WTC11 (cell line): ENCODE measurements around the gene CIRBP. TPM values are rescaled to one million over a fixed set of nuclear protein-coding genes. Genes with fewer than 3 reads are reported as not detected.
A peak's percentile ranks its signal among the peaks of the same experiment; 100 is the strongest.

Source experiments
- ATAC-seq: fragments of 200-7000 bp; cut with Tn5 transposase; 2 replicates; pipeline ENCODE4 v1.10.0; 2021; ENCODE audit warnings: mild to moderate bottlenecking, moderate library complexity
- CTCF ChIA-PET: fragments of 300-600 bp; sonication (Branson Sonifier 250); formaldehyde crosslinking; loops from one replicate; lab custom pipeline; 2021; ENCODE audit warnings: antibody characterized with exemption; lab: Charles Lee
- POLR2A ChIA-PET: fragments of 350-600 bp; sonication (Branson Sonifier 250); formaldehyde crosslinking; loops from one replicate; lab custom pipeline; 2021; ENCODE audit warnings: antibody characterized with exemption; lab: Charles Lee
- DNase-seq: peaks from one replicate; pipeline ENCODE4 v3.0.0; 2021; ENCODE audit warnings: low spot score
- H3K27ac Mint-ChIP-seq: 2 replicates; pipeline ENCODE4 v1.8.0; 2021; ENCODE audit warnings: mixed read lengths
- H3K27me3 Mint-ChIP-seq: 2 replicates; pipeline ENCODE4 v1.8.0; 2021; ENCODE audit warnings: low read depth, mild to moderate bottlenecking, moderate library complexity, mixed read lengths
- H3K36me3 Mint-ChIP-seq: 2 replicates; pipeline ENCODE4 v1.8.0; 2021; ENCODE audit warnings: mixed read lengths
- H3K4me1 Mint-ChIP-seq: 2 replicates; pipeline ENCODE4 v1.8.0; 2022; ENCODE audit warnings: mixed read lengths
- H3K4me3 Mint-ChIP-seq: 2 replicates; pipeline ENCODE4 v1.8.0; 2021; ENCODE audit warnings: mild to moderate bottlenecking, moderate library complexity, mixed read lengths
- H3K9me3 Mint-ChIP-seq: 2 replicates; pipeline ENCODE4 v1.8.0; 2021; ENCODE audit warnings: mixed read lengths
- IRF2 ChIP-seq: sonication (generic); formaldehyde crosslinking; IDR thresholded peaks from 2 replicates; pipeline ENCODE4 v1.8.0; 2022; ENCODE audit warnings: low read depth, missing genetic modification reagents, borderline replicate concordance
- JAZF1 ChIP-seq: fragments of 250-450 bp; sonication (Bioruptor Pico); IDR thresholded peaks from 2 replicates; pipeline ENCODE4 v1.9.0; 2021; ENCODE audit warnings: moderate library complexity, mild to moderate bottlenecking, inconsistent platforms
- NFYB ChIP-seq: sonication (generic); formaldehyde crosslinking; conservative IDR thresholded peaks from 2 replicates; pipeline ENCODE4 v1.8.0; 2022; ENCODE audit warnings: low read depth, missing genetic modification reagents
- NR2C2 ChIP-seq: sonication (generic); formaldehyde crosslinking; IDR thresholded peaks from 2 replicates; pipeline ENCODE4 v1.8.0; 2022; ENCODE audit warnings: mild to moderate bottlenecking, missing genetic modification reagents
- TCF7 ChIP-seq: sonication (generic); formaldehyde crosslinking; IDR thresholded peaks from 2 replicates; pipeline ENCODE4 v1.8.0; 2022; ENCODE audit warnings: mild to moderate bottlenecking, low read depth, missing genetic modification reagents, moderate library complexity
- ZBTB21 ChIP-seq: sonication (generic); formaldehyde crosslinking; IDR thresholded peaks from 2 replicates; pipeline ENCODE4 v1.8.1; 2023; ENCODE audit warnings: mild to moderate bottlenecking, missing genetic modification reagents, borderline replicate concordance
- ZNF396 ChIP-seq: fragments of 250-450 bp; sonication (Bioruptor Pico); IDR thresholded peaks from 2 replicates; pipeline ENCODE4 v1.8.0; 2021; ENCODE audit warnings: mild to moderate bottlenecking, moderate library complexity, borderline replicate concordance
- ZNF423 ChIP-seq: fragments of 250-450 bp; sonication (Bioruptor Pico); IDR thresholded peaks from 2 replicates; pipeline ENCODE4 v2.1.2; 2022; ENCODE audit warnings: mild to moderate bottlenecking, moderate library complexity
- total RNA-seq: library from RNA; stranded (reverse); gene quantifications from 3 replicates; pipeline ENCODE4 v1.2.3, GENCODE V29; 2021
- TF ChIP-seq, protein P1 (sequence below): sonication (generic); formaldehyde crosslinking; IDR thresholded peaks from 2 replicates; pipeline ENCODE4 v1.8.1; 2023; ENCODE audit warnings: mild to moderate bottlenecking, missing genetic modification reagents, moderate library complexity
- TF ChIP-seq, protein P2 (sequence below): fragments of 250-450 bp; sonication (Bioruptor Pico); IDR thresholded peaks from 2 replicates; pipeline ENCODE4 v1.8.0; 2021; ENCODE audit warnings: mild to moderate bottlenecking
- TF ChIP-seq, protein P3 (sequence below): fragments of 250-450 bp; sonication (Bioruptor Pico); IDR thresholded peaks from 2 replicates; pipeline ENCODE4 v1.9.0; 2021; ENCODE audit warnings: mild to moderate bottlenecking
- TF ChIP-seq, protein P4 (sequence below): fragments of 250-450 bp; sonication (Bioruptor Pico); IDR thresholded peaks from 2 replicates; pipeline ENCODE4 v2.1.2; 2022; ENCODE audit warnings: mild to moderate bottlenecking, moderate library complexity
- TF ChIP-seq, protein P5 (sequence below): sonication (generic); formaldehyde crosslinking; IDR thresholded peaks from 2 replicates; pipeline ENCODE4 v1.8.1; 2023; ENCODE audit warnings: mild to moderate bottlenecking, missing genetic modification reagents
- TF ChIP-seq, protein P6 (sequence below): sonication (generic); formaldehyde crosslinking; IDR thresholded peaks from 2 replicates; pipeline ENCODE4 v1.8.0; 2022; ENCODE audit warnings: mild to moderate bottlenecking, missing genetic modification reagents

The CIRBP gene
- total RNA-seq, 1 experiment from 2014 or later, result 298 TPM

DNA sequence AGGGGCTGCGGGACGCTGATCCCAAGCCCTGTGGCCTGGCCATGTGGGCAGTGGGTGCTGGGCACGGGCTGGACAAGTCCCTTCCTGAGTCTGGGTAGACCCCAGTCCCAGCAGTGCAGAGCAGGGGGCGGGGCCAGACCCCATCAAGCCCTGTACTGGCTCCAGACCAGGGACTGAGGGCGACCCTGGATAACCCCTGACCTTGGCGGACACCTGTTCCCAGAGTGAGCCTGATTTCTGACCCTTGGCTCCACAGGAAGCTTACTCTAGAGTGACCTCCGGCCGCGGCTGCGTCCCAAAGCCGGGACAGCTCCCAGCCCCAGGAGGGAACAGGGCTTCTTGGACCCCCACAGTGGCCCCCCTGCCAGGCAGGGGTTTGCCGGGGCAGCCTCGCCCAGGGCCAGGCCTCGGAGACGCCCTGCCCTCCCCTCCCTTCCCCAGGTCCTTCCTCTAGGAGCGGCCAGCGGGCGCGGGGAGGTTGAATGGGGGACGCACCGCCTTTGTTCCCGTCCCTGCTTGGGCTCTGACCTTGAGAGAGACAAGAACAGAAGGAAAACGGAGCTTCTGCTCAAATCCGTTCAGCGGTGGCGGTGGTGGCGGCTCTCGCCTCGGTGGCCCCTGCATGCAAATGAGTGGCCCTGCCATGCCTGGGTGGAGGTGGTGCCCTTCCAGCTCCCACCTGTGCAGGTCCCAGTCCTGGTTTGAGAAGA is 14.2 kb downstream of the CIRBP start (continued):
- TF ChIP-seq, protein P1, sequence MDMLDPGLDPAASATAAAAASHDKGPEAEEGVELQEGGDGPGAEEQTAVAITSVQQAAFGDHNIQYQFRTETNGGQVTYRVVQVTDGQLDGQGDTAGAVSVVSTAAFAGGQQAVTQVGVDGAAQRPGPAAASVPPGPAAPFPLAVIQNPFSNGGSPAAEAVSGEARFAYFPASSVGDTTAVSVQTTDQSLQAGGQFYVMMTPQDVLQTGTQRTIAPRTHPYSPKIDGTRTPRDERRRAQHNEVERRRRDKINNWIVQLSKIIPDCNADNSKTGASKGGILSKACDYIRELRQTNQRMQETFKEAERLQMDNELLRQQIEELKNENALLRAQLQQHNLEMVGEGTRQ (CRISPR knock-in tag), result no peak
- no peak for TF ChIP-seq NFYB (CRISPR knock-in tag)
- no peak for TF ChIP-seq ZBTB21 (CRISPR knock-in tag)

DNA sequence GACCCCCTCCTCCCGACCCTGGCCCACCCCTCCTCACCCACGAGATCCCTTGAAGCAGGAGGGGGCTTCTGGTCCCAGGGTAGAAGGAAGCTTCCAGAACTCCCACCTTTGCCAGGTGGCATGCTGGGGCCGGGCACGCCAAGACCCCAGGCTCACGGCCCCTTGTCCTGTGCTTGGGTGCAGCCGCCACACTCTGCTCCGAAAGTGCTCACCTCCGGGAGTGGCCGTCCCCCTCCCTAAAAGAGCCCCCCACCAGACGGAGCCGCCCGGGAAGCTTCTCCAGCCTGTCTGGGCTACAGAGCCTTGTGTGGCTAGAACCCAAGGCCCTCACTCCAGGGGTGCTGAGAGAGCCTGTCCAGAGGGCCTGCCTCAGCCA is 14.8 kb downstream of the CIRBP start:
- peaks cover 13% of the 10 kb centered on the region for H3K4me1 Mint-ChIP-seq
- ATAC-seq, result no peak
- peaks cover 19% of the 10 kb centered on the region for H3K27me3 Mint-ChIP-seq
- H3K27ac Mint-ChIP-seq, result no peak overlapping the region
- ChIA-PET CTCF (interaction anchor here (1.3 to 2.8 kb wide), 2 partner anchors 9 to 39 kb away, joined by 5 to 15 read pairs; partner anchors contain the start of gene FAM174C), POLR2A (no interaction called here)
- peak overlapping the region; percentile 37 for H3K4me3 Mint-ChIP-seq
- DNase-seq, result no peak
- TF ChIP-seq NR2C2 (CRISPR knock-in tag), result no peak
- TF ChIP-seq TCF7, result no peak
- TF ChIP-seq JAZF1 (CRISPR knock-in tag), result no peak
- TF ChIP-seq, protein P2, sequence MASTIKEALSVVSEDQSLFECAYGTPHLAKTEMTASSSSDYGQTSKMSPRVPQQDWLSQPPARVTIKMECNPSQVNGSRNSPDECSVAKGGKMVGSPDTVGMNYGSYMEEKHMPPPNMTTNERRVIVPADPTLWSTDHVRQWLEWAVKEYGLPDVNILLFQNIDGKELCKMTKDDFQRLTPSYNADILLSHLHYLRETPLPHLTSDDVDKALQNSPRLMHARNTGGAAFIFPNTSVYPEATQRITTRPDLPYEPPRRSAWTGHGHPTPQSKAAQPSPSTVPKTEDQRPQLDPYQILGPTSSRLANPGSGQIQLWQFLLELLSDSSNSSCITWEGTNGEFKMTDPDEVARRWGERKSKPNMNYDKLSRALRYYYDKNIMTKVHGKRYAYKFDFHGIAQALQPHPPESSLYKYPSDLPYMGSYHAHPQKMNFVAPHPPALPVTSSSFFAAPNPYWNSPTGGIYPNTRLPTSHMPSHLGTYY (CRISPR knock-in tag), result no peak
- TF ChIP-seq ZNF423 (CRISPR knock-in tag), result no peak
- TF ChIP-seq, protein P3, sequence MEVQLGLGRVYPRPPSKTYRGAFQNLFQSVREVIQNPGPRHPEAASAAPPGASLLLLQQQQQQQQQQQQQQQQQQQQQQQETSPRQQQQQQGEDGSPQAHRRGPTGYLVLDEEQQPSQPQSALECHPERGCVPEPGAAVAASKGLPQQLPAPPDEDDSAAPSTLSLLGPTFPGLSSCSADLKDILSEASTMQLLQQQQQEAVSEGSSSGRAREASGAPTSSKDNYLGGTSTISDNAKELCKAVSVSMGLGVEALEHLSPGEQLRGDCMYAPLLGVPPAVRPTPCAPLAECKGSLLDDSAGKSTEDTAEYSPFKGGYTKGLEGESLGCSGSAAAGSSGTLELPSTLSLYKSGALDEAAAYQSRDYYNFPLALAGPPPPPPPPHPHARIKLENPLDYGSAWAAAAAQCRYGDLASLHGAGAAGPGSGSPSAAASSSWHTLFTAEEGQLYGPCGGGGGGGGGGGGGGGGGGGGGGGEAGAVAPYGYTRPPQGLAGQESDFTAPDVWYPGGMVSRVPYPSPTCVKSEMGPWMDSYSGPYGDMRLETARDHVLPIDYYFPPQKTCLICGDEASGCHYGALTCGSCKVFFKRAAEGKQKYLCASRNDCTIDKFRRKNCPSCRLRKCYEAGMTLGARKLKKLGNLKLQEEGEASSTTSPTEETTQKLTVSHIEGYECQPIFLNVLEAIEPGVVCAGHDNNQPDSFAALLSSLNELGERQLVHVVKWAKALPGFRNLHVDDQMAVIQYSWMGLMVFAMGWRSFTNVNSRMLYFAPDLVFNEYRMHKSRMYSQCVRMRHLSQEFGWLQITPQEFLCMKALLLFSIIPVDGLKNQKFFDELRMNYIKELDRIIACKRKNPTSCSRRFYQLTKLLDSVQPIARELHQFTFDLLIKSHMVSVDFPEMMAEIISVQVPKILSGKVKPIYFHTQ (CRISPR knock-in tag), result no peak
- TF ChIP-seq, protein P4, sequence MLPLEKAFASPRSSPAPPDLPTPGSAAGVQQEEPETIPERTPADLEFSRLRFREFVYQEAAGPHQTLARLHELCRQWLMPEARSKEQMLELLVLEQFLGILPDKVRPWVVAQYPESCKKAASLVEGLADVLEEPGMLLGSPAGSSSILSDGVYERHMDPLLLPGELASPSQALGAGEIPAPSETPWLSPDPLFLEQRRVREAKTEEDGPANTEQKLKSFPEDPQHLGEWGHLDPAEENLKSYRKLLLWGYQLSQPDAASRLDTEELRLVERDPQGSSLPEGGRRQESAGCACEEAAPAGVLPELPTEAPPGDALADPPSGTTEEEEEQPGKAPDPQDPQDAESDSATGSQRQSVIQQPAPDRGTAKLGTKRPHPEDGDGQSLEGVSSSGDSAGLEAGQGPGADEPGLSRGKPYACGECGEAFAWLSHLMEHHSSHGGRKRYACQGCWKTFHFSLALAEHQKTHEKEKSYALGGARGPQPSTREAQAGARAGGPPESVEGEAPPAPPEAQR (CRISPR knock-in tag), result no peak
- no peak for TF ChIP-seq ZNF396
- TF ChIP-seq, protein P5, sequence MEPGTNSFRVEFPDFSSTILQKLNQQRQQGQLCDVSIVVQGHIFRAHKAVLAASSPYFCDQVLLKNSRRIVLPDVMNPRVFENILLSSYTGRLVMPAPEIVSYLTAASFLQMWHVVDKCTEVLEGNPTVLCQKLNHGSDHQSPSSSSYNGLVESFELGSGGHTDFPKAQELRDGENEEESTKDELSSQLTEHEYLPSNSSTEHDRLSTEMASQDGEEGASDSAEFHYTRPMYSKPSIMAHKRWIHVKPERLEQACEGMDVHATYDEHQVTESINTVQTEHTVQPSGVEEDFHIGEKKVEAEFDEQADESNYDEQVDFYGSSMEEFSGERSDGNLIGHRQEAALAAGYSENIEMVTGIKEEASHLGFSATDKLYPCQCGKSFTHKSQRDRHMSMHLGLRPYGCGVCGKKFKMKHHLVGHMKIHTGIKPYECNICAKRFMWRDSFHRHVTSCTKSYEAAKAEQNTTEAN (CRISPR knock-in tag), result no peak
- TF ChIP-seq, protein P6, sequence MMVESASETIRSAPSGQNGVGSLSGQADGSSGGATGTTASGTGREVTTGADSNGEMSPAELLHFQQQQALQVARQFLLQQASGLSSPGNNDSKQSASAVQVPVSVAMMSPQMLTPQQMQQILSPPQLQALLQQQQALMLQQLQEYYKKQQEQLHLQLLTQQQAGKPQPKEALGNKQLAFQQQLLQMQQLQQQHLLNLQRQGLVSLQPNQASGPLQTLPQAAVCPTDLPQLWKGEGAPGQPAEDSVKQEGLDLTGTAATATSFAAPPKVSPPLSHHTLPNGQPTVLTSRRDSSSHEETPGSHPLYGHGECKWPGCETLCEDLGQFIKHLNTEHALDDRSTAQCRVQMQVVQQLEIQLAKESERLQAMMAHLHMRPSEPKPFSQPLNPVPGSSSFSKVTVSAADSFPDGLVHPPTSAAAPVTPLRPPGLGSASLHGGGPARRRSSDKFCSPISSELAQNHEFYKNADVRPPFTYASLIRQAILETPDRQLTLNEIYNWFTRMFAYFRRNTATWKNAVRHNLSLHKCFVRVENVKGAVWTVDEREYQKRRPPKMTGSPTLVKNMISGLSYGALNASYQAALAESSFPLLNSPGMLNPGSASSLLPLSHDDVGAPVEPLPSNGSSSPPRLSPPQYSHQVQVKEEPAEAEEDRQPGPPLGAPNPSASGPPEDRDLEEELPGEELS, result no peak
- no peak for TF ChIP-seq IRF2 (CRISPR knock-in tag)
- H3K36me3 Mint-ChIP-seq, result no peaks in the 10 kb centered on the region
- no peaks in the 10 kb centered on the region for H3K9me3 Mint-ChIP-seq
